Measurements from ENCODE around the gene EPHA2.

GRCh38 chr1:16080422-16081150 lies 75.3 kb downstream of the EPHA2 start:
- TF ChIP-seq SMC3 (IDR thresholded peaks at IDR 0.05; ENCODE audit: low read depth, low read length) (no peak), YY1 (IDR thresholded peaks at IDR 0.05; ENCODE audit: low read depth) (no peak), EZH2phosphoT487 (IDR thresholded peaks at IDR 0.05; ENCODE audit: borderline replicate concordance, low read depth) (no peak), CTCF (IDR thresholded peaks at IDR 0.05) (no peak), POLR2AphosphoS5 (IDR thresholded peaks at IDR 0.05; ENCODE audit: low read depth, low read length) (no peak), TCF12 (IDR thresholded peaks at IDR 0.05) (no peak)
